ENCODE data around the gene AP2B1. TPM values are rescaled to one million over a fixed set of nuclear protein-coding genes. Genes with fewer than 3 reads are reported as not detected.

The AP2B1 gene
- total and polyA plus RNA-seq, 2 experiments from 2014 or later: 76.1 to 87.0 TPM

- Histone ChIP-seq H2AFZ (peak overlapping the region; percentile 97), H3K4me1 (ENCODE audit: insufficient read depth) (peaks cover 10% of the 10 kb centered on the region), H3K4me2 (peak overlapping the region; percentile 74), H3K36me3 (replicated peaks; ENCODE audit: insufficient read depth, low read depth) (no peaks in the 10 kb centered on the region), H3K9me2 (replicated peaks; ENCODE audit: insufficient read depth) (no peaks in the 10 kb centered on the region), H3K4me3 (peak overlapping the region; percentile 12), H3K79me2 (peaks cover 38% of the 10 kb centered on the region), H3K9me3 (ENCODE audit: low read depth) (no peaks in the 10 kb centered on the region), H3K27ac (peak overlapping the region; percentile 99), H4K20me1 (ENCODE audit: insufficient read depth, poor library complexity, severe bottlenecking) (peaks cover 22% of the 10 kb centered on the region), H3K27me3 (no peaks in the 10 kb centered on the region)
- DNase-seq (ENCODE audit: low spot score): no peak
- WGBS (ENCODE audit: low lambda C conversion rate, missing lambda C conversion rate): 42% methylated on average over 7 of the region's 7 CpGs
- TF ChIP-seq EZH2phosphoT487 (IDR thresholded peaks at IDR 0.05; ENCODE audit: low read depth, severe bottlenecking, unreplicated experiment) (no peak), CTCF (IDR thresholded peaks at IDR 0.05; ENCODE audit: poor library complexity) (no peak), EZH2 (IDR thresholded peaks at IDR 0.05; ENCODE audit: borderline replicate concordance) (no peak)
These were observed 501 bp upstream of the AP2B1 start for GRCh38 chr17:35586569-35587073.

- Histone ChIP-seq H3K36me3 (replicated peaks; ENCODE audit: insufficient read depth, low read depth) (no peaks in the 10 kb centered on the region), H2AFZ (no peak overlapping the region), H3K4me3 (peak overlapping the region; percentile 45), H4K20me1 (ENCODE audit: insufficient read depth, poor library complexity, severe bottlenecking) (peaks cover 32% of the 10 kb centered on the region), H3K79me2 (peaks cover 55% of the 10 kb centered on the region), H3K27ac (peak overlapping the region; percentile 99), H3K9me3 (ENCODE audit: low read depth) (no peaks in the 10 kb centered on the region), H3K4me2 (peak overlapping the region; percentile 78), H3K27me3 (no peaks in the 10 kb centered on the region), H3K9me2 (replicated peaks; ENCODE audit: insufficient read depth) (no peaks in the 10 kb centered on the region), H3K4me1 (ENCODE audit: insufficient read depth) (peaks cover 10% of the 10 kb centered on the region)
- DNase-seq (ENCODE audit: low spot score): peak; percentile 73
- 55% methylated on average over 12 of the region's 12 CpGs for whole genome bisulfite sequencing (ENCODE audit: low lambda C conversion rate, missing lambda C conversion rate)
- TF ChIP-seq EZH2 (IDR thresholded peaks at IDR 0.05; ENCODE audit: borderline replicate concordance): no peak
These were observed 1.2 kb downstream of the AP2B1 start for GRCh38 chr17:35588196-35588920.

- WGBS (ENCODE audit: low lambda C conversion rate, missing lambda C conversion rate): 94% methylated on average over 4 of the region's 4 CpGs
- Histone ChIP-seq H3K79me2 (peaks cover 88% of the 10 kb centered on the region), H3K27me3 (no peaks in the 10 kb centered on the region), H3K4me2 (no peak overlapping the region), H3K36me3 (replicated peaks; ENCODE audit: insufficient read depth, low read depth) (peaks cover 12% of the 10 kb centered on the region), H3K27ac (no peak overlapping the region), H4K20me1 (ENCODE audit: insufficient read depth, poor library complexity, severe bottlenecking) (peaks cover 26% of the 10 kb centered on the region), H3K9me2 (replicated peaks; ENCODE audit: insufficient read depth) (no peaks in the 10 kb centered on the region), H3K4me1 (ENCODE audit: insufficient read depth) (no peaks in the 10 kb centered on the region), H3K4me3 (no peak overlapping the region), H3K9me3 (ENCODE audit: low read depth) (no peaks in the 10 kb centered on the region), H2AFZ (no peak overlapping the region)
- DNase-seq (ENCODE audit: low spot score): no peak
- TF ChIP-seq CTCF (IDR thresholded peaks at IDR 0.05; ENCODE audit: poor library complexity) (no peak), EZH2 (IDR thresholded peaks at IDR 0.05; ENCODE audit: borderline replicate concordance) (no peak), EZH2phosphoT487 (IDR thresholded peaks at IDR 0.05; ENCODE audit: low read depth, severe bottlenecking, unreplicated experiment) (no peak)
These were observed 8.9 kb downstream of the AP2B1 start for GRCh38 chr17:35596072-35596471.

- Histone ChIP-seq H3K4me3 (no peak overlapping the region), H3K4me2 (no peak overlapping the region), H3K27me3 (no peaks in the 10 kb centered on the region), H2AFZ (no peak overlapping the region), H3K27ac (no peak overlapping the region), H3K36me3 (replicated peaks; ENCODE audit: insufficient read depth, low read depth) (peaks cover 12% of the 10 kb centered on the region), H3K79me2 (peaks cover 82% of the 10 kb centered on the region), H3K9me2 (replicated peaks; ENCODE audit: insufficient read depth) (no peaks in the 10 kb centered on the region), H3K4me1 (ENCODE audit: insufficient read depth) (no peaks in the 10 kb centered on the region), H4K20me1 (ENCODE audit: insufficient read depth, poor library complexity, severe bottlenecking) (peaks cover 23% of the 10 kb centered on the region), H3K9me3 (ENCODE audit: low read depth) (no peaks in the 10 kb centered on the region)
- no peak for TF ChIP-seq CTCF (IDR thresholded peaks at IDR 0.05; ENCODE audit: poor library complexity)
- TF ChIP-seq EZH2 (IDR thresholded peaks at IDR 0.05; ENCODE audit: borderline replicate concordance): no peak
- no peak for TF ChIP-seq EZH2phosphoT487 (IDR thresholded peaks at IDR 0.05; ENCODE audit: low read depth, severe bottlenecking, unreplicated experiment)
- no peak for DNase-seq (ENCODE audit: low spot score)
- 96% methylated on average over 36 of the region's 54 CpGs for WGBS (ENCODE audit: low lambda C conversion rate, missing lambda C conversion rate)
These were observed 9.6 kb downstream of the AP2B1 start for GRCh38 chr17:35596530-35597233.
